ENCODE data around the gene ABCB6. TPM values are rescaled to one million over a fixed set of nuclear protein-coding genes. Genes with fewer than 3 reads are reported as not detected.
"Not testable (repeated sequence)": the region's sequence is repeated elsewhere in the genome, so short reads cannot be mapped to it uniquely, and the experiment has no call there.

ABCB6 gene
- polyA plus RNA-seq, 3 donors = 34.7 to 37.5 (median 36.8) TPM

DNA sequence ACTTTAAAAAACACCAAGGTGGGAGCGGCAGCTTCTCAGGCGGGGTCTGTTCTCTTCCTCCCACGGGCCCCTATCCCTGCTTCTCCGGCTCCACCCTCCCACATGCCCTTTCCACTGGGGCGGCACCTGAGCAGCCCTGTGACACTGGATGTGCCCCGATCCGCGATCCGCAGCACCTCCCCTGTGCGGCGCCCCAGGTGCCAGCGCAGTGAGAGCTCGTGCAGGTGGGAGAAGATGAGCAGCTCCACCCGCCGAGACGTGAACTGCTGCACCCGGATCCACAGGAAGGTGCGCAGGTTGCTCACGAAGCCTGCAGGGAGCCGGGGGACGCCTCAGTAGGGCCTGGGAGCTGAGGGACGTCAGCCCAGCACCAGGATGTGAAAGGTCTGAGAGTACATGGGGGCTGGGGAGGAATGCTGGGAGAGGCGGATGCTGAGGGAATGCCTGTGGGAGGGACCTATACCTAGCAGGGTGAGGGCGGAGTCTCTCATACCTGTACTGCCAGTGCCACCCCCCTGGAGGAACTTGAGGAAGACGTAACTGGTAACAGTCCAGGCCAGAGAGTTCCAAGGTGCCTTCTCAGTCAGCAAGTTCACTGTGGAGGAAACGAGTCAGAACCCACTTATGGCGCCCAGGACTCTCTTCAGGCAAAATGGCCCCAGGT, 2.8 kb downstream of the ABCB6 start:
- DNase-seq (ENCODE audit: low read depth in 3 of 3, low spot score in 2 of 3) = no peak

DNA sequence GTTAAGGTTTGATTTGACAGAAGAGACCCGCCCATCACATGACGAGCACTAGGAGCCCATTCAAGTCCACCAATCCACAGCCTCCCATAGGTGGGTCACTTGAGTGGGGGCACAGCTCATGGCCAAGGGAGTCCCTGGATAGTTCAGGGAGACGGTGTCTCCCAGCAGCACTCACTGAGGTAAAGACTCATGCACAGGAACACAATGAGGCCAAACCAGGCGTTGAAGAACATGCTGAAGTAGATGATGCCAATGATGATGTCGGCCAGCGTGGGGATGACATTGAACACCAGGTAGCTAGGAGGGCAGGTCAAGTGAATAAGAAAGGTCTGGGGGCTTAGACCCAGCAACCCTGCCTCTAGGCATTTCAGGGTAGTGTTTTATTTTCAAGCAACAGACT, 4.0 kb downstream of the ABCB6 start:
- DNase-seq (ENCODE audit: low read depth in 3 of 3, low spot score in 2 of 3) = no peak

GRCh38 chr2:219214141-219214540, 4.6 kb downstream of the ABCB6 start:
- DNase-seq (ENCODE audit: low read depth in 3 of 3, low spot score in 2 of 3) = no peak

DNA sequence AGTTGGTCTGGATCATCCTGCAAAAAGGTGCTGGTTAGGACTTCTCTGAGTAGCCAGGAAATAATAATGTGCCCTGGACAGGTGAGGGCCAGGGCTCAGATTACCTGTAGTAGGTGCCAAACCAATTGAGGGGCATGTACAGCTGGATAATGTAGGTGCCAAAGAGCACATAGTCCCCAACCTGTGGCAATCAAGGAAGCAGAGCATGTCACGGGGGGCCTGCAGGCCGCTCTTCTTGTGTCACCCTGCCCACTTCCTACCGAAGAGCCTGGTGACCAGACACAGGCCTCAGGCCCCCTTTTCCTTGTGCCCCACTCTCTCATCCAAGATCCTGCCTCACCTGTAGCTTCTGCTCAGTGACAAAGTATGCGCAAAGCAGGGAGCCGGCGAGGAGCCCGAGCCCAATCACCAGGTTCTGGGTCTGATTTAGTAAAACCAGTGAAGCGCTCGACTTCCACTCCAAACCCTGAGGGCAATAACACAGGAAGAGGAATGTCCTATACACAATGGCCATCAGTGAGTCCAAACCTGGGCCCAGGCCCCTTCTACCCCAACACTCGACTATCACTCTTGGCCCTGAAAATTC, 5.2 kb downstream of the ABCB6 start:
- no peak for DNase-seq (ENCODE audit: low read depth in 3 of 3, low spot score in 2 of 3)

- no peak for DNase-seq (ENCODE audit: low read depth in 3 of 3, low spot score in 2 of 3)
Observed at GRCh38 chr2:219213026-219213415, 5.7 kb downstream of the ABCB6 start.

DNA sequence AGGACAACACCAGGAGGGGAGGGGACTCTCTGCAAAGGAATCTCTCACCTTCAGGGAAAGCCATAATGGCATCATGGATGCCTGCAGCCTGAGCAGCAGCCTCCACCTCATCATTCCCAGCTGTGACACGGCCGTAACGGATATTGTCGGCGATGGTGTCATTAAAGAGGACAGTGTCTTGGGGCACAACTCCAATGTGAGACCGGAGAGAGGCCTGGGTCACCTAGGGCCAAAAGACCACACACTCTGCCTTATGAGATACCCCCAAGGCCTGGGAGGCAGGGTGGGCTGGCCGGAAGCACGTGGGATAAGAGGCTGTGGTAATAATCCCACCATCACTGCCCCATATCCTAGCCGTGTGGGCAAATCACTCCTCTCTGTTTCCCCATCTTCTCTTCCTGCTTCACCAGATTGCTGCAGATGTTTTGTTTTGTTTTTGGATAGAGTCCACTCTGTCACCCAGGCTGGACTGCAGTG, 7.8 kb downstream of the ABCB6 start:
- no peak for DNase-seq (ENCODE audit: low read depth in 3 of 3, low spot score in 2 of 3)

GRCh38 chr2:219210196-219210885, 8.4 kb downstream of the ABCB6 start:
- no peak for DNase-seq (ENCODE audit: low read depth in 3 of 3, low spot score in 2 of 3)

GRCh38 chr2:219209236-219210195, 9.2 kb downstream of the ABCB6 start:
- no peak for DNase-seq (ENCODE audit: low read depth in 3 of 3, low spot score in 2 of 3)

DNA sequence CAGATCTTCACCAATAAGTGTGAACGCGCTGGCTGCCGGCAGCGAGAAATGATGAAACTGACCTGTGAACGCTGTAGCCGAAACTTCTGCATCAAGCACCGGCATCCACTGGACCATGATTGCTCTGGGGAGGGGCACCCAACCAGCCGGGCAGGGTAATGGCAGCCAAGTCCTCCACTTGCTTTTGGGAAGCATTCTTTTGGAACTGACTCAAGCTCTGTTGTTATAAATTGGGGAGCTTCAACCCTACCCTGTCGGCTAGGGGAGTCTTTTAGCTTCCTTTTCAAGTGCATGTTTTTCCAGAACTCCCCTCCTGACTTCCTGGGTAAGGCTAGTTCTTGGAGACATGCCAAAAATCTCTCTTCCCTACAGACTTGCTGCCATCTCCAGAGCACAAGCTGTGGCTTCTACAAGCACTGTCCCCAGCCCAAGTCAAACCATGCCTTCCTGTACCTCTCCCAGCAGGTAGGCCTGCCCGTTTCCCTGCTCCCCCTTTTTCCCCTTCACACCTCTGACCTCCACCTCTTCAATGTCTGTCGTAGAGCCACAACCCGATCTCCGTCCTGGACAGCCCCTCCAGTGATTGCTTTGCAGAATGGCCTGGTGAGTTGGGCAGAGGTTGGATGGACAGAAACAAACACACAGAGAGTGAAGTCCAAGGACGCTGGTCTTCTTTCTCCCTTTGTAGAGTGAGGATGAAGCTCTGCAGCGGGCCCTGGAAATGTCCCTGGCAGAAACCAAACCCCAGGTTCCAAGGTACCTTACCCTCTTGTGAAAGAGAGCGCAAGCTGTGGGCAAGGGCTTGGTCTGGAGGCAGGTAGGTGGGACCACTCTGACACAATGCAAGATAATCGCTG, 10.6 kb downstream of the ABCB6 start:
- DNase-seq (ENCODE audit: low read depth in 3 of 3, low spot score in 2 of 3) = no peak

GRCh38 chr2:219207134-219207883, 11.4 kb downstream of the ABCB6 start:
- no peak for DNase-seq (ENCODE audit: low read depth in 3 of 3, low spot score in 2 of 3)

- peak; percentile 82 to 93 (median 90) for DNase-seq (ENCODE audit: low read depth in 3 of 3, low spot score in 2 of 3)
Observed at GRCh38 chr2:219206328-219207133, 12.2 kb downstream of the ABCB6 start, which contains the start of gene ZFAND2B. Gene ZFAND2B, plus strand, starts transcription at chr2:219206782. Its CDS starts 206 bp downstream, at chr2:219206988.

DNA sequence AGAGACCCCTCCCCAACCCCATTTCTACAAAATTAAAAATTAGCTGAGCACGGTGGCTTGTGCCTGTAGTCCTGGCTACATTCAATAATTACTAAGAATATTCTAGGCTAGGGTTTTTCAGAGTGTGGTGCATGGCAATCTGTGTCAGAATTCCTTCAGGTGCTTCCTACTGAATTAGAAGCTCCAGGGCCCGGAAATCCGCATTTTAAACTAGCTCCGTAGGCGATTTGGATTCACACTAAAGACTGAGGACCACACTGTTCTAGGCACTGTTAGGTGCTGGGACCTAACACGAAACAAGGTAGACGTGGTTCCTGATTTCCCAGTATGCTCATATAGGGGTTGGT, 12.8 kb downstream of the ABCB6 start:
- no peak for DNase-seq (ENCODE audit: low read depth in 3 of 3, low spot score in 2 of 3)

- no peak for DNase-seq (ENCODE audit: low read depth in 3 of 3, low spot score in 2 of 3)
Observed at GRCh38 chr2:219205165-219205538, 13.6 kb downstream of the ABCB6 start.

GRCh38 chr2:219204425-219205164, 14.2 kb downstream of the ABCB6 start:
- DNase-seq (ENCODE audit: low read depth in 3 of 3, low spot score in 2 of 3) = no peak

GRCh38 chr2:219201331-219201730, 17.4 kb downstream of the ABCB6 start:
- not testable (repeated sequence) for DNase-seq (ENCODE audit: low read depth in 3 of 3, low spot score in 2 of 3)

DNA sequence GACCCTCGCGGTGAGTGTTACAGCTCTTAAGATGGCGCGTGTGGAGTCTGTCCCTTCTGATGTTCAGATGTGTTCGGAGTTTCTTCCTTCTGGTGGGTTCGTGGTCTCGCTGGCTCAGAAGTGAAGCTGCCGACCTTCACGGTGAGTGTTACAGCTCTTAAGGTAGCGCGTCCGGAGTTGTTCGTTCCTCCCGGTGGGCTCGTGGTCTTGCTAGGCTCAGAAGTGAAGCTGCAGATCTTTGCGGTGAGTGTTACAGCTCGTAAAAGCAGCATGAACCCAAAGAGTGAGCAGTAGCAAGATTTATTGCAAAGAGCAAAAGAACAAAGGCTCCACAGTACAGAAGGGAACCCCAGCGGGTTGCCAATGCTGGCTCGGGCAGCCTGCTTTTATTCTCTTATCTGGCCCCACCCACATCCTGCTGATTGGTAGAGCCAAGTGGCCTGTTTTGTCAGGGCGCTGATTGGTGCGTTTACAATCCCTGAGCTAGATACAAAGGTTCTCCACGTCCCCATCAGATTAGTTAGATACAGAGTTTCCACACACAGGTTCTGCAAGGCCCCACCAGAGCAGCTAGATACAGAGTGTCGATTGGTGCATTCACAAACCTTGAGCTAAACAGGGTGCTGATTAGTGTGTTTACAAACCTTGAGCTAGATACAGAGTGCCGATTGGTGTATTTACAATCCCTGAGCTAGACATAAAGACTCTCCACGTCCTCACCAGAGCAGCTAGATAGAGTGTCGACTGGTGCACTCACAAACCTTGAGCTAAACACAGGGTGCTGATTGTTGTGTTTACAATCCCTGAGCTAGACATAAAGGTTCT, 18.0 kb downstream of the ABCB6 start:
- not testable (repeated sequence) for DNase-seq (ENCODE audit: low read depth in 3 of 3, low spot score in 2 of 3)

Measured in right renal cortex interstitium (tissue), 3 donors.